ENCODE measurements around the gene LINGO1. TPM values are rescaled to one million over a fixed set of nuclear protein-coding genes. Genes with fewer than 3 reads are reported as not detected.

The LINGO1 gene
- total RNA-seq, 2 experiments from 2014 or later = not detected

DNA sequence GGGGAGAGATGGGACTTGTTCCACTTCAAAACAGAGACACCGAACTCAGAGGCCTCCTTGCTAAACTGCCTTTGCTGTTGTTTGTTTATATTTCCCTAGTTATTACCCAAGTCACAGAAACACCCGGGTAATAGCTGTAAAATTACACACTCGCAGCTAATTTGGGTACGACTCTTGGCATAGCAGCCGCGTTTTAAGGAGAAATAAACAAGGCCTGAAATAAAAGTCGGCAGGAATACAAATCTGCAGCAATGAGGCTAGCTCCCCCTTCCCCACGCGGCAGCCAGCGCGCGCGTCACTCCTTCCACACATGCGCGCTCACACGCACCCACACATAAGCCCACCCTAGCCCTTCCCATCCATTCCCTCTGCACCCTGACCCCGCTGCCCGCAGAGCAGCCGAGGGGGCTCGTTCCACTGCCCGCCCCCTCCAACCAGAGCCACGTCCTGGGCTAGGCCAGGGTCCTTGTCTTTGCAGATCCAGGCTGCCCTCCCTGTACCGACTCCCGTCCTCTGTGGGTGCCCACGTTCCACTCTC, 67.3 kb downstream of the LINGO1 start:
- no peak overlapping the region for H3K4me3 Mint-ChIP-seq
- intact Hi-C loops (cut with micrococcal nuclease) = no loop called here
- H3K9me3 Mint-ChIP-seq = no peaks in the 10 kb centered on the region
- ChIA-PET POLR2A (no interaction called here), CTCF (no interaction called here)
- DNase-seq = no peak
- H3K4me1 Mint-ChIP-seq (ENCODE audit: low read depth) = no peaks in the 10 kb centered on the region
- peaks cover 4% of the 10 kb centered on the region for H3K27me3 Mint-ChIP-seq
- no peaks in the 10 kb centered on the region for H3K36me3 Mint-ChIP-seq
- no peak overlapping the region for H3K27ac Mint-ChIP-seq

DNA sequence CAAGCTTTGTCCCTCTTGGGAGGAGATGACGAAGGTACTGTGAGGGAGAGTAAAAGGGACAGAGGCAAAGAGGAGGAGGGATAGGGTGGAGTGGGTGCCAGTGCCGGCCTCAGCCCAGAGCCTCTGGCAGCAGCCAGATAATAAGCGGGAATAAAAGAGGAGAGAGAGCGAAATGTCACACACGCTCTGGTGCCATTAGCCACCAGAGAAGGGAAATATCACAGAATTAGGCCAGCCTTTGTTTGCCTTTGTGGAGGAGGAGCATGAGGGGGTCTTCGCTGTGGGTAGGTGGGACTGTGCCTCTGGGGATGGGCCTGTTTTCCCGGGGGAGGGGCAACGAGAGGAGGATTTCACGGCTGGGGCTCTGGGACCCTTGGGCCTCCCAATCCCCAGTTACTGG, 67.8 kb downstream of the LINGO1 start:
- POLR2A ChIA-PET = no interaction called here
- CTCF ChIA-PET = interaction anchor here (1.7 kb wide), 1 partner anchor 22 kb away, joined by 5 read pairs; no protein-coding TSS in a partner anchor
- no peak overlapping the region for H3K4me3 Mint-ChIP-seq
- no peaks in the 10 kb centered on the region for H3K4me1 Mint-ChIP-seq (ENCODE audit: low read depth)
- H3K27ac Mint-ChIP-seq = no peak overlapping the region
- H3K27me3 Mint-ChIP-seq = peaks cover 3% of the 10 kb centered on the region
- no peak for DNase-seq
- H3K9me3 Mint-ChIP-seq = no peaks in the 10 kb centered on the region
- intact Hi-C loops (cut with micrococcal nuclease) = no loop called here
- no peaks in the 10 kb centered on the region for H3K36me3 Mint-ChIP-seq

DNA sequence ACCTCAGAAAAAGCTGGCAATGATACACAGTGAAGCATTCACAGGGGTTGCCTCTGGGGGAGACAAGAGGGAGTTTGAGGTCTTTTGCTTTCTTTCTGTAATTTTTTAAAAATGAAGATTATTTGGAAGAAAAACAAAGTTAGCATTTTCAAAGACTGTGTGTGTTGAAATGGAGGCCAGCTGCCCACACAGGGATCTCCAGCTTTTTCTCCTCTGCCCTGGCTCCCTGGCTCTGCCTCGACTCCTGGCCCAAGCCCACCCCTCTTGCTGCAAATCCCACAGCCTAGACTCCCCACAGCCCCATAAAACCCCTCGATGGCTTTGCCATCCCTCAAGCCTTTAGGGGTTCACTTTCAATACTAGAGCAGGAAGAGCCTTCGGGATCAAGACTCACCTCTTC, 68.4 kb downstream of the LINGO1 start:
- DNase-seq = no peak
- intact Hi-C loops (cut with micrococcal nuclease) = no loop called here
- ChIA-PET POLR2A (no interaction called here), CTCF (interaction anchor here (1.7 kb wide), 1 partner anchor 21 kb away, joined by 5 read pairs; no protein-coding TSS in a partner anchor)
- no peak overlapping the region for H3K4me3 Mint-ChIP-seq
- no peak overlapping the region for H3K27ac Mint-ChIP-seq
- no peaks in the 10 kb centered on the region for H3K9me3 Mint-ChIP-seq
- peaks cover 4% of the 10 kb centered on the region for H3K27me3 Mint-ChIP-seq
- no peaks in the 10 kb centered on the region for H3K4me1 Mint-ChIP-seq (ENCODE audit: low read depth)
- H3K36me3 Mint-ChIP-seq = no peaks in the 10 kb centered on the region

GRCh38 chr15:77563623-77564156, 69.0 kb downstream of the LINGO1 start:
- Mint-ChIP-seq H3K36me3 (no peaks in the 10 kb centered on the region), H3K4me3 (no peak overlapping the region), H3K27me3 (peaks cover 4% of the 10 kb centered on the region), H3K9me3 (no peaks in the 10 kb centered on the region), H3K27ac (no peak overlapping the region), H3K4me1 (ENCODE audit: low read depth) (no peaks in the 10 kb centered on the region)
- no peak for DNase-seq
- intact Hi-C loops (cut with micrococcal nuclease) = no loop called here
- POLR2A ChIA-PET = no interaction called here
- CTCF ChIA-PET = interaction anchor here (0.6 to 1.7 kb wide), 2 partner anchors 20 to 104 kb away, joined by 3 to 5 read pairs; no protein-coding TSS in a partner anchor

Other genes with a start within 250 kb of the LINGO1 start
- gene PEAK1, start 212.8 kb downstream of the LINGO1 start, total RNA-seq = 10 to 100 TPM; 15.6 to 18.3 TPM
- 10 to 100 TPM; 34.8 to 41.5 TPM for gene HMG20A, start 212.0 kb downstream of the LINGO1 start, total RNA-seq

Measured in activated CD4-positive, alpha-beta memory T cell treated with anti-CD3 and anti-CD28 coated beads for 36 hours (primary cell).